Measurements from ENCODE around the gene GRAMD2B. TPM values are rescaled to one million over a fixed set of nuclear protein-coding genes. Genes with fewer than 3 reads are reported as not detected.

The GRAMD2B gene
- total and polyA plus RNA-seq, 2 of the 8 experiments (the other 6 are each of a cell fraction or from before 2014, with no cell fraction given), result 6.4 to 9.4 TPM

GRCh38 chr5:126376443-126376842 lies 46.8 kb upstream of the GRAMD2B start:
- Histone ChIP-seq H2AFZ (ENCODE audit: low read length) (no peak overlapping the region), H3K9ac (replicated peaks in 1 of 4; ENCODE audit: extremely low read depth in 1 of 4, low read depth in 3 of 4, low read length in 3 of 4) (no peak overlapping the region), H3K4me1 (replicated peaks in 1 of 4; ENCODE audit: control insufficient read depth in 3 of 4, insufficient read depth in 4 of 4, low read length in 3 of 4) (peaks cover 0 to 2% (median under 1%) of the 10 kb centered on the region in 4 experiments; a peak in 3 of 7 replicates), H2AK5ac (ENCODE audit: low read depth, low read length) (no peak overlapping the region), H3K4me2 (ENCODE audit: insufficient read depth in 1 of 2, low read depth in 2 of 2, low read length in 2 of 2) (no peak overlapping the region), H4K91ac (replicated peaks; ENCODE audit: insufficient read length, low read length) (no peak overlapping the region), H3K9me3 (ENCODE audit: insufficient read depth in 2 of 2, low read depth in 1 of 2, low read length in 1 of 2) (no peaks in the 10 kb centered on the region), H2BK20ac (ENCODE audit: low read length) (no peak overlapping the region), H3K18ac (ENCODE audit: extremely low read depth, low read length) (no peak overlapping the region), H2BK5ac (ENCODE audit: low read depth, low read length) (no peak overlapping the region), H3K56ac (replicated peaks; ENCODE audit: insufficient read length, low read depth, low read length) (no peak overlapping the region), H3K36me3 (ENCODE audit: control insufficient read depth in 2 of 4, insufficient read depth in 4 of 4, low read length in 3 of 4) (no peaks in the 10 kb centered on the region), H3K14ac (ENCODE audit: insufficient read length) (no peak overlapping the region), H3K27me3 (replicated peaks in 1 of 4; ENCODE audit: control insufficient read depth in 3 of 4, extremely low read depth in 1 of 4, insufficient read depth in 3 of 4, low read length in 3 of 4) (no peaks in the 10 kb centered on the region), H3K4me3 (ENCODE audit: extremely low read depth in 1 of 4, insufficient read depth in 2 of 4, low read depth in 3 of 4, low read length in 4 of 4) (no peak overlapping the region), H2BK120ac (replicated peaks; ENCODE audit: low read depth, low read length) (no peak overlapping the region), H3K23ac (ENCODE audit: insufficient read length) (no peak overlapping the region), H2BK15ac (ENCODE audit: low read length) (no peak overlapping the region), H4K5ac (ENCODE audit: insufficient read length, low read depth, low read length) (no peak overlapping the region), H3K79me1 (ENCODE audit: low read depth, low read length) (no peaks in the 10 kb centered on the region), H3K79me2 (ENCODE audit: control insufficient read depth in 1 of 2, insufficient read depth in 2 of 2, low read length in 2 of 2) (no peaks in the 10 kb centered on the region), H2BK12ac (ENCODE audit: low read depth, low read length) (no peak overlapping the region), H4K8ac (ENCODE audit: extremely low read depth, insufficient read depth, low read length) (no peak overlapping the region), H3K27ac (ENCODE audit: low read depth, low read length) (no peak overlapping the region), H3K4ac (replicated peaks; ENCODE audit: insufficient read length, low read depth, low read length) (no peak overlapping the region), H3K23me2 (ENCODE audit: low read depth, low read length) (no peaks in the 10 kb centered on the region), H4K20me1 (replicated peaks in 1 of 2; ENCODE audit: control insufficient read depth in 1 of 2, insufficient read depth in 2 of 2, low read length in 2 of 2) (no peaks in the 10 kb centered on the region)
- no peak for FAIRE-seq
- 100% methylated on average over 1 of the region's 1 CpG; no CpG with 5 or more reads in 1 of the 2 experiments for WGBS, 2 experiments (ENCODE audit: extremely low coverage in 1 of 2, insufficient coverage in 1 of 2, insufficient read length in 1 of 2, insufficient replicate concordance in 2 of 2, low coverage in 1 of 2, low lambda C conversion rate in 2 of 2, missing lambda C conversion rate in 1 of 2)
- ChIA-PET CTCF (ENCODE audit: partially characterized antibody) (no interaction called here), POLR2A (ENCODE audit: partially characterized antibody) (no interaction called here)
- no peak for DNase-seq (ENCODE audit: low read depth in 1 of 2, low spot score in 2 of 2)
- TF ChIP-seq SIN3A (conservative IDR thresholded peaks at IDR 0.05 in 1 of 2, IDR thresholded peaks at IDR 0.05 in 1 of 2; ENCODE audit: low read depth in 1 of 2, low read length in 2 of 2) (no peak), HDAC6 (IDR thresholded peaks at IDR 0.05; ENCODE audit: low read depth, low read length) (no peak), TEAD4 (IDR thresholded peaks at IDR 0.05; ENCODE audit: low read depth, low read length) (no peak), SRF (IDR thresholded peaks at IDR 0.05; ENCODE audit: low read depth, low read length) (no peak), BRCA1 (IDR thresholded peaks at IDR 0.05; ENCODE audit: low read depth, low read length) (no peak), CBX5 (IDR thresholded peaks at IDR 0.05; ENCODE audit: low read depth, low read length) (no peak), E2F6 (IDR thresholded peaks at IDR 0.05) (no peak), SAP30 (IDR thresholded peaks at IDR 0.05; ENCODE audit: insufficient read depth, insufficient replicate concordance, low read length) (no peak), SIX5 (IDR thresholded peaks at IDR 0.05; ENCODE audit: low read depth, low read length) (no peak), SP1 (IDR thresholded peaks at IDR 0.05; ENCODE audit: low read depth, low read length) (no peak), TAF7 (optimal IDR thresholded peaks at IDR 0.05; ENCODE audit: borderline replicate concordance, low read depth, low read length) (no peak), YY1 (IDR thresholded peaks at IDR 0.05; ENCODE audit: low read depth, low read length) (no peak), KDM5A (IDR thresholded peaks at IDR 0.05; ENCODE audit: low read length) (no peak), BCL11A (IDR thresholded peaks at IDR 0.05; ENCODE audit: low read depth in 2 of 2, low read length in 2 of 2) (no peak), KDM4A (IDR thresholded peaks at IDR 0.05; ENCODE audit: low read depth, low read length, severe bottlenecking) (no peak)

All from H1 (cell line).